Retinal pigment epithelial cell (primary cell): Measurements from ENCODE around the gene B4GALT3.

ENCODE experiments used
- DNase-seq: peaks from one replicate; pipeline ENCODE4 v3.0.0-alpha.2; 2010; ENCODE audit warnings: low read depth
- H3K4me3 ChIP-seq: 2 replicates; pipeline ENCODE4 v1.5.1; 2011; ENCODE audit warnings: mild to moderate bottlenecking, low read length, control low read depth, moderate library complexity
- TF ChIP-seq, protein P1 (sequence below): conservative IDR thresholded peaks from 2 replicates; pipeline ENCODE4 v1.5.1; 2011; ENCODE audit warnings: low read depth, low read length, control low read depth, inconsistent platforms

The B4GALT3 gene

GRCh38 chr1:161165742-161166668, 11.3 kb downstream of the B4GALT3 start, which contains the start of gene PPOX:
PPOX (plus strand) TSS chr1:161166426; CDS start chr1:161166848, 422 bp downstream.
- TF ChIP-seq, protein P1, sequence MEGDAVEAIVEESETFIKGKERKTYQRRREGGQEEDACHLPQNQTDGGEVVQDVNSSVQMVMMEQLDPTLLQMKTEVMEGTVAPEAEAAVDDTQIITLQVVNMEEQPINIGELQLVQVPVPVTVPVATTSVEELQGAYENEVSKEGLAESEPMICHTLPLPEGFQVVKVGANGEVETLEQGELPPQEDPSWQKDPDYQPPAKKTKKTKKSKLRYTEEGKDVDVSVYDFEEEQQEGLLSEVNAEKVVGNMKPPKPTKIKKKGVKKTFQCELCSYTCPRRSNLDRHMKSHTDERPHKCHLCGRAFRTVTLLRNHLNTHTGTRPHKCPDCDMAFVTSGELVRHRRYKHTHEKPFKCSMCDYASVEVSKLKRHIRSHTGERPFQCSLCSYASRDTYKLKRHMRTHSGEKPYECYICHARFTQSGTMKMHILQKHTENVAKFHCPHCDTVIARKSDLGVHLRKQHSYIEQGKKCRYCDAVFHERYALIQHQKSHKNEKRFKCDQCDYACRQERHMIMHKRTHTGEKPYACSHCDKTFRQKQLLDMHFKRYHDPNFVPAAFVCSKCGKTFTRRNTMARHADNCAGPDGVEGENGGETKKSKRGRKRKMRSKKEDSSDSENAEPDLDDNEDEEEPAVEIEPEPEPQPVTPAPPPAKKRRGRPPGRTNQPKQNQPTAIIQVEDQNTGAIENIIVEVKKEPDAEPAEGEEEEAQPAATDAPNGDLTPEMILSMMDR, result peak; percentile 67
- DNase-seq, result peak; percentile 96

GRCh38 chr1:161164901-161165610, 12.3 kb downstream of the B4GALT3 start:
- TF ChIP-seq, protein P1, result no peak
- H3K4me3 ChIP-seq, result peak overlapping the region; percentile 81
- DNase-seq, result no peak

More at GRCh38 chr1:161165742-161166668, 11.3 kb downstream of the B4GALT3 start, which contains the start of gene PPOX:
- H3K4me3 ChIP-seq, result peak within 1 kb of the TSS; percentile 81

- DNase-seq, result no peak
- H3K4me3 ChIP-seq, result no peak overlapping the region
- TF ChIP-seq, protein P1, result no peak
These were observed 13.5 kb downstream of the B4GALT3 start for GRCh38 chr1:161163793-161164192.

DNA sequence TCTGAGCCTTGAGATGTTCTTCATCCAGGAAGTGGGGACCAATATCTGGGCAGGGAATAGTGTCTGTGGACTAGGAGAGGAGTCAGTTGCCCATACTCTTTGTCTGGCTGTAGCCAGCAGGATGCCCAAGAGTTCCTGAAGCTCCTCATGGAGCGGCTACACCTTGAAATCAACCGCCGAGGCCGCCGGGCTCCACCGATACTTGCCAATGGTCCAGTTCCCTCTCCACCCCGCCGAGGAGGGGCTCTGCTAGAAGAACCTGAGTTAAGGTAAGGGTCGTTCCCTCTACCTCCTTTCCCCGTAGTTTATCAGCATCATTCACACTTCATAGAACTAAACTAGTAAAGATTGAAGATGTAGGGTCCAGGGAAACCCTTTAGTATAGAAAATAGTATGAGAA, 14.5 kb downstream of the B4GALT3 start:
- no peak for DNase-seq
- TF ChIP-seq, protein P1, result no peak
- H3K4me3 ChIP-seq, result no peak overlapping the region

DNA sequence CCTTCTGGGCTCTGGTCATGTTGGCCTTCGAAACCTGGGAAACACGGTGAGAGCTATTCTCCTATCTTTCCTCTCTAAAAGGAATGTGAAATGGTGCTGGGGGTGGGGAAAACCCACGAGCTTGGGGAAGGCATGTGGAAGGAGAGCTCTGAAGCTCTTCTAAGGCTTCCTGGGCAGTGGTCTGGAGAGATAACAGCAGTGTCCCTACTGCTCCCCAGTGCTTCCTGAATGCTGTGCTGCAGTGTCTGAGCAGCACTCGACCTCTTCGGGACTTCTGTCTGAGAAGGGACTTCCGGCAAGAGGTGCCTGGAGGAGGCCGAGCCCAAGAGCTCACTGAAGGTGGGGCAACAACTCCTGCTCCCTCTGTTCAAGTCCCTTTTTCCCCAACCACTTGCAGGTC, 15.3 kb downstream of the B4GALT3 start:
- H3K4me3 ChIP-seq, result no peak overlapping the region
- TF ChIP-seq, protein P1, result no peak
- no peak for DNase-seq

DNA sequence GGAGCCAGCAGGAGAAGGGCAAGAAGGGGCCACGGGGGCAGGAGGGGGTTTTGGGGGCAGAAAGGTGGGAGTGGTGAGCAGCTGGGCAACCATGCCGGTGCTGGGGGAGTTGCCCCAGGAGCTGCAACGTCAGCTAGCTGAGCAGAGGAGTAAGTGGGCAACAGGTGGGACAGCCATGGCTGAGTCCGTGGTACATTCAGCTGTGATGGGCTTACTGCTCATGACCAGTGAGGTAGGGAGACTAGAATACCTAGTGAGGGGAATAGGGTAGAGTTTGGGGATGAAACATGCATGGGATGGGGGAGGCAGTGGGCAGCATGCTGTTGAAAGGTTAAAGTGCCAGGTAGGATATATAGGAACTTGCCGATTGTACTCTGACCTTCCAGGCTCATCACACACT, 15.7 kb downstream of the B4GALT3 start:
- no peak for DNase-seq
- TF ChIP-seq, protein P1, result no peak

More for the DNA sequence above, 15.7 kb downstream of the B4GALT3 start:
- H3K4me3 ChIP-seq, result no peak overlapping the region
